ENCODE results near the gene SHB. TPM values are rescaled to one million over a fixed set of nuclear protein-coding genes. Genes with fewer than 3 reads are reported as not detected.

Gene SHB
- total and polyA plus RNA-seq, 8 donors = 3.5 to 37.7 (median 8.5) TPM

GRCh38 chr9:37950561-37950960 lies 118.5 kb downstream of the SHB start:
- no peak for DNase-seq
- 95 to 99% (median 95%) methylated on average over 12 of the region's 12 CpGs for WGBS, 5 donors
- peaks cover 13 to 81% (median 75%) of the 10 kb centered on the region in 4 donors for H3K36me3 ChIP-seq
- no peaks in the 10 kb centered on the region for H3K9me3 ChIP-seq
- peaks cover 0 to 25% (median 12%) of the 10 kb centered on the region in 4 donors for H3K4me1 ChIP-seq
- H3K27ac ChIP-seq = no peak overlapping the region
- TF ChIP-seq EP300 (IDR thresholded peaks at IDR 0.05) (no peak), POLR2AphosphoS5 (IDR thresholded peaks at IDR 0.05) (no peak), POLR2A (IDR thresholded peaks at IDR 0.05) (no peak), CTCF (IDR thresholded peaks at IDR 0.05) (no peak)
- no peak overlapping the region for H3K4me3 ChIP-seq
- H3K27me3 ChIP-seq = no peaks in the 10 kb centered on the region
- intact Hi-C loops (cut with DNase I; ENCODE audit: low total_unique reads) = no loop called here

GRCh38 chr9:37949576-37949975 lies 119.5 kb downstream of the SHB start:
- no peaks in the 10 kb centered on the region for H3K27me3 ChIP-seq
- no peaks in the 10 kb centered on the region for H3K9me3 ChIP-seq
- no peak for DNase-seq
- H3K27ac ChIP-seq = no peak overlapping the region
- H3K4me1 ChIP-seq = peaks cover 0 to 33% (median 14%) of the 10 kb centered on the region in 4 donors
- peaks cover 13 to 81% (median 73%) of the 10 kb centered on the region in 4 donors for H3K36me3 ChIP-seq
- no peak for TF ChIP-seq CTCF (IDR thresholded peaks at IDR 0.05)
- TF ChIP-seq POLR2AphosphoS5 (IDR thresholded peaks at IDR 0.05) = no peak
- no peak for TF ChIP-seq EP300 (IDR thresholded peaks at IDR 0.05)
- no peak for TF ChIP-seq POLR2A (IDR thresholded peaks at IDR 0.05)
- WGBS, 5 donors = 86 to 92% (median 90%) methylated on average over 8 of the region's 8 CpGs
- intact Hi-C loops (cut with DNase I; ENCODE audit: low total_unique reads) = no loop called here
- no peak overlapping the region for H3K4me3 ChIP-seq

- 86 to 94% (median 88%) methylated on average over 17 to 20 of the region's 20 CpGs for WGBS, 5 donors
- H3K4me3 ChIP-seq = no peak overlapping the region
These were observed 120.5 kb downstream of the SHB start for GRCh38 chr9:37948417-37948980.

GRCh38 chr9:37947977-37948376 lies 121.0 kb downstream of the SHB start:
- TF ChIP-seq EP300 (IDR thresholded peaks at IDR 0.05) (no peak), CTCF (IDR thresholded peaks at IDR 0.05) (no peak), POLR2AphosphoS5 (IDR thresholded peaks at IDR 0.05) (no peak), POLR2A (IDR thresholded peaks at IDR 0.05) (no peak)
- no peak for DNase-seq
- Histone ChIP-seq H3K4me3 (no peak overlapping the region), H3K27me3 (no peaks in the 10 kb centered on the region), H3K4me1 (peaks cover 13 to 40% (median 19%) of the 10 kb centered on the region in 4 donors), H3K27ac (no peak overlapping the region), H3K9me3 (no peaks in the 10 kb centered on the region), H3K36me3 (peaks cover 13 to 72% (median 66%) of the 10 kb centered on the region in 4 donors)
- intact Hi-C loops (cut with DNase I; ENCODE audit: low total_unique reads) = no loop called here
- WGBS, 5 donors = 56 to 85% (median 72%) methylated on average over 9 of the region's 9 CpGs

More at GRCh38 chr9:37948417-37948980, 120.5 kb downstream of the SHB start:
- no peak for TF ChIP-seq CTCF (IDR thresholded peaks at IDR 0.05)
- TF ChIP-seq EP300 (IDR thresholded peaks at IDR 0.05) = no peak
- no peak for TF ChIP-seq POLR2AphosphoS5 (IDR thresholded peaks at IDR 0.05)
- TF ChIP-seq POLR2A (IDR thresholded peaks at IDR 0.05) = no peak
- intact Hi-C loops (cut with DNase I; ENCODE audit: low total_unique reads) = no loop called here
- no peak for DNase-seq
- Histone ChIP-seq H3K27me3 (no peaks in the 10 kb centered on the region), H3K4me1 (peaks cover 9 to 35% (median 18%) of the 10 kb centered on the region in 4 donors), H3K9me3 (no peaks in the 10 kb centered on the region), H3K27ac (no peak overlapping the region), H3K36me3 (peaks cover 13 to 72% (median 69%) of the 10 kb centered on the region in 4 donors)
